ENCODE measurements around the gene GPR85. TPM values are rescaled to one million over a fixed set of nuclear protein-coding genes. Genes with fewer than 3 reads are reported as not detected.
"Not testable (repeated sequence)": the region's sequence is repeated elsewhere in the genome, so short reads cannot be mapped to it uniquely, and the experiment has no call there.

The GPR85 gene
- total RNA-seq, 1 experiment from 2014 or later = not detected

- H3K27ac ChIP-seq (ENCODE audit: insufficient read length, low read depth, low read length) = no peak overlapping the region
- H3K79me1 ChIP-seq (ENCODE audit: insufficient read depth, low read depth, low read length, poor library complexity, severe bottlenecking) = no peaks in the 10 kb centered on the region
- no peak for TF ChIP-seq CTCF (conservative IDR thresholded peaks at IDR 0.05)
- no peak overlapping the region for H3K9ac ChIP-seq (ENCODE audit: extremely low read depth, insufficient read length, low read length)
- H4K91ac ChIP-seq (ENCODE audit: insufficient read length, low read depth, low read length) = no peak overlapping the region
- no peaks in the 10 kb centered on the region; a peak in 1 of 7 replicates for H3K36me3 Mint-ChIP-seq (ENCODE audit: insufficient read depth in 1 of 3, low read depth in 3 of 3)
- H2BK15ac ChIP-seq (ENCODE audit: low read depth, low read length) = no peak overlapping the region
- no peak overlapping the region for H4K5ac ChIP-seq (ENCODE audit: insufficient read length, low read depth, low read length)
- H3K4me3 Mint-ChIP-seq = no peak overlapping the region
- H3K9me3 Mint-ChIP-seq = peaks cover 0 to 4% of the 10 kb centered on the region in 2 experiments; a peak in 1 of 5 replicates
- no peak overlapping the region for H2AFZ ChIP-seq (ENCODE audit: low read length)
- H3K23ac ChIP-seq (ENCODE audit: insufficient read length, low read depth, low read length) = no peak overlapping the region
- no peak for DNase-seq
- H3K4me1 Mint-ChIP-seq = no peaks in the 10 kb centered on the region
- H2BK120ac ChIP-seq (ENCODE audit: low read depth, low read length, poor library complexity, severe bottlenecking) = no peak overlapping the region
- no peaks in the 10 kb centered on the region for H3K23me2 ChIP-seq (ENCODE audit: insufficient read length, low read depth, low read length, poor library complexity, severe bottlenecking)
- no peak overlapping the region for H3T11ph ChIP-seq (ENCODE audit: low read length)
- H3K9me3 ChIP-seq (ENCODE audit: control insufficient read depth, low read depth, low read length) = no peaks in the 10 kb centered on the region
- H3K4me1 ChIP-seq (ENCODE audit: insufficient read depth, low read length) = no peaks in the 10 kb centered on the region
- no peak overlapping the region for H2BK5ac ChIP-seq (ENCODE audit: insufficient read length, low read length)
- no peak overlapping the region for H3K14ac ChIP-seq (ENCODE audit: insufficient read depth, low read length)
- no peak overlapping the region for H2BK12ac ChIP-seq (ENCODE audit: insufficient read length, low read depth, low read length)
- H3K4me2 ChIP-seq (ENCODE audit: insufficient read depth, insufficient read length, low read length) = no peak overlapping the region
- H3K56ac ChIP-seq (ENCODE audit: insufficient read length, low read depth, low read length) = no peak overlapping the region
- H3K27me3 Mint-ChIP-seq (ENCODE audit: low read depth) = peaks cover 4% of the 10 kb centered on the region
- no peak overlapping the region for H3K18ac ChIP-seq (ENCODE audit: insufficient read length, low read depth, low read length)
- no peak overlapping the region for H2AK5ac ChIP-seq (ENCODE audit: insufficient read length, low read length)
- no peaks in the 10 kb centered on the region for H4K20me1 ChIP-seq (ENCODE audit: control insufficient read depth, insufficient read depth, insufficient read length)
- no peak overlapping the region for H3K4ac ChIP-seq (ENCODE audit: low read depth, low read length)
- H3K27me3 ChIP-seq (ENCODE audit: insufficient read depth, low read length) = no peaks in the 10 kb centered on the region
- H2BK20ac ChIP-seq (ENCODE audit: low read depth, low read length, poor library complexity, severe bottlenecking) = no peak overlapping the region
- WGBS (ENCODE audit: extremely low coverage, insufficient read length, low lambda C conversion rate) = no CpG with 5 or more reads among the region's 2 CpGs
- no peak overlapping the region for H3K27ac Mint-ChIP-seq
- no peaks in the 10 kb centered on the region for H3K79me2 ChIP-seq (ENCODE audit: insufficient read depth, low read length)
- no peak overlapping the region for H4K8ac ChIP-seq (replicated peaks; ENCODE audit: insufficient read length, low read depth, low read length)
Measured at GRCh38 chr7:113054938-113055337, 31.7 kb downstream of the GPR85 start.

GRCh38 chr7:113054272-113054671 is 32.4 kb downstream of the GPR85 start:
- H3K23me2 ChIP-seq (ENCODE audit: insufficient read length, low read depth, low read length, poor library complexity, severe bottlenecking); H3K14ac ChIP-seq (ENCODE audit: insufficient read depth, low read length); H3K79me1 ChIP-seq (ENCODE audit: insufficient read depth, low read depth, low read length, poor library complexity, severe bottlenecking); H4K20me1 ChIP-seq (ENCODE audit: control insufficient read depth, insufficient read depth, insufficient read length); H3K27me3 Mint-ChIP-seq (ENCODE audit: low read depth); H2BK120ac ChIP-seq (ENCODE audit: low read depth, low read length, poor library complexity, severe bottlenecking); H3K9ac ChIP-seq (ENCODE audit: extremely low read depth, insufficient read length, low read length); H3T11ph ChIP-seq (ENCODE audit: low read length); H2BK5ac ChIP-seq (ENCODE audit: insufficient read length, low read length); H3K27me3 ChIP-seq (ENCODE audit: insufficient read depth, low read length); DNase-seq; H3K56ac ChIP-seq (ENCODE audit: insufficient read length, low read depth, low read length); H3K9me3 ChIP-seq (ENCODE audit: control insufficient read depth, low read depth, low read length); H3K27ac Mint-ChIP-seq; H3K4me1 ChIP-seq (ENCODE audit: insufficient read depth, low read length); H3K4ac ChIP-seq (ENCODE audit: low read depth, low read length); H3K18ac ChIP-seq (ENCODE audit: insufficient read length, low read depth, low read length); H3K79me2 ChIP-seq (ENCODE audit: insufficient read depth, low read length); H3K4me3 Mint-ChIP-seq; H3K27ac ChIP-seq (ENCODE audit: insufficient read length, low read depth, low read length); H2AFZ ChIP-seq (ENCODE audit: low read length); H2BK12ac ChIP-seq (ENCODE audit: insufficient read length, low read depth, low read length); H3K36me3 Mint-ChIP-seq (ENCODE audit: insufficient read depth in 1 of 3, low read depth in 3 of 3); H2BK20ac ChIP-seq (ENCODE audit: low read depth, low read length, poor library complexity, severe bottlenecking); H2AK5ac ChIP-seq (ENCODE audit: insufficient read length, low read length); H3K4me1 Mint-ChIP-seq; H3K23ac ChIP-seq (ENCODE audit: insufficient read length, low read depth, low read length); H3K4me2 ChIP-seq (ENCODE audit: insufficient read depth, insufficient read length, low read length); H4K8ac ChIP-seq (replicated peaks; ENCODE audit: insufficient read length, low read depth, low read length); H4K91ac ChIP-seq (ENCODE audit: insufficient read length, low read depth, low read length); H3K9me3 Mint-ChIP-seq; H2BK15ac ChIP-seq (ENCODE audit: low read depth, low read length); H4K5ac ChIP-seq (ENCODE audit: insufficient read length, low read depth, low read length): not testable (repeated sequence)
- no CpG with 5 or more reads among the region's 3 CpGs for WGBS (ENCODE audit: extremely low coverage, insufficient read length, low lambda C conversion rate)
